HG03354 (cell line): ENCODE results near the gene RNF44.

ENCODE experiments used
- ATAC-seq: cut with Tn5 transposase; IDR thresholded peaks from one replicate; pipeline ENCODE4 v1.9.1; 2021; ENCODE audit warnings: mild to moderate bottlenecking; ENCODE audit not compliant: unreplicated experiment, poor library complexity, severe bottlenecking

The RNF44 gene

DNA sequence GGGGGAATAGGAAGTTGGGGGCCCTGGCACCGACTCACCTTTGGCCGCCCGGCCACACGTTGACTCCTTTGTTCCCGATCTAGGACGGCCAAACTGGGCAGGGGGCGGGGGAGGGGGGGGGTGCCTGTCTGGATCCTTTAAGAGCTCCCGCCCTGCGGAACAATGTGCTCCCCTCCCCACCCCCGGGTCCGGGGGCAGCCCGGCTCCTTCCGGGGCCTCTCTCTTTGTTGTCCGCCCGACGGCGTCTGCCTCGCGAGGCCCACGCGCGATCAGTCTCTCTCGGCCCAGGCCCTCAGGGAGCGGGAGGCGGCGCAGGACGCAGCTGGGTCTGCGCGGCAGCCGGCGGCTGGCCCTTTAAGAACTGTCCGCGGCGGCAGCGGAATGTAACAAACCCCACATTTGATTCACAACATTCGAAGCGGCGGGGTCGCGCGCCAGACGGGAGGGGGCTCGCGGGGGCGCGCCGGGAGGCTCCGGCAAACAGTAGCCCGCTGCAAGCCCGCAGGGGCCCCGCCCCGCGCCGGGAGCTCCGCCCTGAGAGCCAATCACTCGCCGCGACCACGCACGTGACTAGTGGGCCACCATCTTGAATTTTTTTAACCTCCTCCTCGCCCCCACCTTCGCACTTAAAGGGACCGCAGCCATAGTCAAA is at the start of gene RNF44:
Gene RNF44, minus strand, starts transcription at position 501 of the 652 bp plus-strand sequence. CDS start 4,930 bp downstream, outside the sequence.
- peak; percentile 61 for ATAC-seq

DNA sequence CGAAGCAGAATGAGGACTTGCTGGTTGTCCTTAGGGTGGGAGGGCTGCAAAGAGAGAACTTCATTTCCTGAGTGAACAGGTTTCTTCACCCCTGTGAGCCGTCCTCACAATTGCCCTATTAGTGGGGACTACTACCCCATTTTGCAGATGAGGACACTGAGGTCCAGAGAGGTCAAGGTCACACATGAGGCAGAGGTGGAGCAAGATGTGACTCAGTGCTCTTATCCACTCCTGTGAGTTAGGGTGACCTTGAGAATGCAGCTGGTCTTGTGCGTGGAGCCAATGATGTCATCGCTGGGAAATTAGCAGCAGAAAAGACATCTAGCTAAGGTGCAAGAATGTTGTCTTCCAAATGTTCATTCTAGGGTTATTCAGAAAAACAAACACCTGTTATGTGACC is 45.9 kb upstream of the RNF44 start:
- no peak for ATAC-seq

DNA sequence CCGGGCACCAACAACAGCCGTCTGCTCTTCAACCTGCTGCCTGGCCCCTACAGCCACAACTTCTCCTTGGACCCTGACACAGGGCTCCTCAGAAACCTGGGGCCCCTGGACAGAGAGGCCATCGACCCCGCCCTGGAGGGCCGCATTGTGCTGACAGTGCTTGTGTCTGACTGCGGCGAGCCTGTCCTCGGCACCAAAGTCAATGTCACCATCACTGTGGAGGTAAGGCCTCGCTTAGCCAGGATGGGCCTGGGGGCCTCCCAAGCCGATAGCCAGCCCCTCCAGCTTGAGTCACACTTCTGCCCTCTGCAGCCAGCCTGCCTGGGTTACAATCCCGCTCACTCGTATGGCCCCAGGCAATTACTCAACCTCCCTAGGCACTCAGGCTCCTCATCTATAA is 44.2 kb upstream of the RNF44 start:
- no peak for ATAC-seq

DNA sequence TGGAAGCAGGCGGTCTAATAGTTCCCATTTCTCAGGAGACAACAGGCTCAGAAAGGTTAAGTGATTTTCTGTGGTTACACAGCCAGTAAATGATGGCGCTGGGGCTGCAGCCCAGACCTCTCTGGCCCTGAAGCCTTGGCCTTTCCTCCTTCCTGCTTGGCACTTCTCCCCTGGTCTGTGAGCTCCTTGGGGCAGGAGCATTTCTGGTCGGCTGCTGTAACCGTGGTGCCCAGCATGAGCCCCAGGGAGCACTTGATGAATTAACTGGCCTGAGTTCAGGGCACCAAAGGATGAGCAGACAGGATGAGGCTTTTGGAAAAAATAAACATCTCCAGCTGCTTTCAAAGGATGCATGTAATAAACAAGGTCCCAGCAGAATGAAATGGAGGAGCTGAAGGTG is 42.1 kb upstream of the RNF44 start:
- ATAC-seq, result no peak

DNA sequence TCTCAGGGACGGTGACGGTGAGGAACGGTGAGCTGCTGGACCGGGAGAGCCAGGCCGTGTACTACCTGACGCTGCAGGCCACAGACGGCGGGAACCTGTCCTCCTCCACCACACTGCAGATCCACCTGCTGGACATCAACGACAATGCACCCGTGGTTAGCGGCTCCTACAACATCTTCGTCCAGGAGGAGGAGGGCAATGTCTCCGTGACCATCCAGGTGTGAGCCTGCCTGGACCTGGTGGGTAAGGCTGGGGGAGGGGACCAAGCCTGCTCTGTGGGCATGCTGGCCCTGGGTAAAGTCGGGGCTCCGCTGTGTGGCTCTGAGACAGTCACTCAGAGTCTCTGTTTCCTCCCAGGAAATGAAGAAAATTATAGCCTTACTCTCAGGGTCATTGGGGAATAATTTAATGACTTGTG is 41.2 kb upstream of the RNF44 start:
- ATAC-seq, result no peak

DNA sequence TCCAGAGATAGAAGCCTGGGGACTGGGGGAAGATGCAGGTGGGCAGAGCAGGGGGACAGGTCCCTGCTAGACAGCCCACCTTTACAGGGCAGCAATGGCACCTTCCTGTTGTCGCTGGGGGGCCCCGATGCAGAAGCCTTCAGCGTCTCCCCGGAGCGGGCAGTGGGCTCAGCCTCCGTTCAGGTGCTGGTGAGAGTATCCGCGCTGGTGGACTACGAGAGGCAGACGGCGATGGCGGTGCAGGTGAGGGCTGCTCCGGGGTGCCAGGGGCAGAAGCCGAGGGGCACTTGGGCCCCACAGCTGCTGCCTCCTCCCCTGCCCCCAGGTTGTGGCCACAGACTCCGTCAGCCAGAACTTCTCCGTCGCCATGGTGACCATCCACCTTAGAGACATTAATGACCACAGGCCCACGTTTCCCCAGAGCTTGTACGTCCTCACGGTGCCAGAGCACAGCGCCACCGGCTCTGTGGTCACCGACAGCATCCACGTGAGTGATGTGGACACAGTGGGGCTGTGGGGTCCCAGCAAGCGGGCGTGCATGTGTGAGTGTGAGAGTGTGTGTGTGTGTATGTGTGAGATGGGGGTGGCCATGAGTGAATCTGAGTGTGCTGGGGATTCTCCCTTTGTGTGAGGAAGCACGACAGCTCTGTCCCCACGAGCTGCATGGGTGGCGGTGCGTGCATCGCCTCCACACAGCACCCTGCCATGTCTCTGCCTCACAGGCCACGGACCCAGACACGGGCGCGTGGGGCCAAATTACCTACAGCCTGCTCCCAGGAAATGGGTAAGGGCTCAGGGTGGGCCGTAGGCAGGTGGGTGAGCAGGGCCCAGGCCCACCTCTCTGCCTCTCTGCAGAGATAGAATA is 40.3 kb upstream of the RNF44 start:
- no peak for ATAC-seq

DNA sequence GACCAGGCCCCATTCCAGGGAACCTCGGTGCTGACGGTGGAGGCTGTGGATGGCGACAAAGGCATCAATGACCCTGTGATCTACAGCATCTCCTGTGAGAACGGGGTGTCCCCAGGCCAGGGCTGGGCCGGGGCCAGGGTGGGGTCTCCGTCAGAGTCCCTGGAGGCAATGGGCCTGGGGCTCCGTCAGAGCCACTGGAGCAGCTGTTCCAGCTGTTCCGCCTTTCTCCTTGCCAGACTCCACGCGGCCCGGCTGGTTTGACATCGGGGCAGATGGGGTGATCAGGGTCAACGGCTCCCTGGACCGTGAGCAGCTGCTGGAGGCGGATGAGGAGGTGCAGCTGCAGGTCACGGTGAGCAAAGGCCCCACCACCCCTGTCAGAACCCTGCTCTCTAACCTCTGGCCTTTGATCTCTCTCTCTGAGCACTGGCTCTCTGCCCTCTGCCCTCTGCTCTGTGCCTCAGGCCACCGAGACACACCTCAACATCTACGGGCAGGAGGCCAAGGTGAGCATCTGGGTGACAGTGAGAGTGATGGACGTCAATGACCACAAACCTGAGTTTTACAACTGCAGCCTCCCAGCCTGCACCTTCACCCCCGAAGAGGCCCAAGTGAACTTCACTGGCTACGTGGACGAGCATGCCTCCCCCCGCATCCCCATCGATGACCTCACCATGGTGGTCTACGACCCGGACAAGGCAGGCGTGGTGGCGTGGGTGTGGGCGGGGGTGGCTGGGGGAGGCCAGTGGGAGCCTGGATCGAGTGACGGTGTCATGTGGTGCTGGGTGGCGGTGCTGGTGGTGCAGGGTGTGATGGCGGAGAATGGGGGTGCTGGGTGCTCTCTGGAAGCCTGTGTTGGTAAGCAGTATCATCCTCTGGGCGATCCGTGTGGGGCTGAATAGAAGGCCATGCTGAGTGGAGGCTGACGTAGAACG is 38.6 kb upstream of the RNF44 start:
- ATAC-seq, result no peak

DNA sequence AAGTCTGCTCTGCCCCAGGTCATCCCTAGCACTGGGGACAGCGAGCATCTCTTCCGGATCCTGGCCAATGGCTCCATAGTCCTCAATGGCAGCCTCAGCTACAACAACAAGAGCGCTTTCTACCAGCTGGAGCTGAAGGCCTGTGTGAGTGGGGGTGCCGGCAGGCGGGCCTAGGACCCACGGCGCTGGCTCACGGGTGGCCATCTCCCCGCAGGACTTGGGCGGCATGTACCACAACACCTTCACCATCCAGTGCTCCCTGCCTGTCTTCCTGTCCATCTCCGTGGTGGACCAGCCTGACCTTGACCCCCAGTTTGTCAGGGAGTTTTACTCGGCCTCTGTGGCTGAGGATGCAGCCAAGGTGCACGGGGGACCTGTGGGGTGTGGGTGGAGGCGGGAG is 37.9 kb upstream of the RNF44 start:
- no peak for ATAC-seq

DNA sequence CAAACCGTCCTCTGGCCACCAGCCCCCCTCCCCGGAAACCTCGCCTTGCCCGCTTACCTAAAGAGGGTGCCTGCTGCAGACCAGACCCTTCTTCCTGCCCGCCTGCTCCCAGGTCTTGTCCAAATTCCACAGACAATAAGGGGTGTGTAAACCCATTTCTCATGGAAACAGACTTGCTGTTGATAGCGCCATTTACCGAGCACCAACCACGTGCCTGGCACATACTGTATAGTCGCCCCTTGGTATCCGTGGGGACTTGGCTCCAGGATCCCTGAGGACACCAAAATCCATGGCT is 37.0 kb upstream of the RNF44 start:
- ATAC-seq, result no peak

DNA sequence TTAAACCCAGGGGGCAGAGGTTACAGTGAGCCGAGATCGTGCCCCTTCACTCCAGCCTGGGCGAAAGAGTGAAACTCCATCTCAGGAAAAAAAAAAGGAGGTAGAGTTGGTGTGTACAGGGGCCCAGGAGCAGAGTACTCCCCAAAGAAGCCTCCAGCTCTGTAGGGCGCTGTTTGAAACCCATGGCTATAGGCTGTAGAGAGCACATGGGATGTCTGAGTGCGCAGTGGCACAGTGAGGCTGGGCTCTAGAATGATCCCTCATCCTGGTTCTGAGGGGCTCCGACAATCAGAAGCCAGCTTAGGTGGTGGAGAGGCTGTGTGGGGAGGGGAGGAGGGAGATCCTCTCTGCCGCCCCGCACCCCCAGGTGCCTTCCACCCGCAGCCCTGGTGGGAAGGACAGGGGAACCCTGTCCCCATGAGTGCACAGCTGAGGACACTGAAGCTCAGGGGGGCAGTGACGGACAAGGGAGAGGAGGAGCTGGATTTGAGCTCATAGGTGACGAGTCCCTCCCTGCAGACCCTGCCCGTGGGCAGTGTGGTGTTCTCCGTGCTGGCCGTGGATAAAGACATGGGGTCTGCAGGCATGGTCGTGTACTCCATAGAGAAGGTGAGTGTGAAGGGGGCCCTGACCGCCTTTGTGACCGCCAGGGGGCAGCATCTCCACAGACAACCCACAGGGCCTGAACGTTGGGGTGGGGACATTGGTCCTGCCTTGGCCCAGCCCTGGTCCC is 36.5 kb upstream of the RNF44 start:
- ATAC-seq, result no peak

DNA sequence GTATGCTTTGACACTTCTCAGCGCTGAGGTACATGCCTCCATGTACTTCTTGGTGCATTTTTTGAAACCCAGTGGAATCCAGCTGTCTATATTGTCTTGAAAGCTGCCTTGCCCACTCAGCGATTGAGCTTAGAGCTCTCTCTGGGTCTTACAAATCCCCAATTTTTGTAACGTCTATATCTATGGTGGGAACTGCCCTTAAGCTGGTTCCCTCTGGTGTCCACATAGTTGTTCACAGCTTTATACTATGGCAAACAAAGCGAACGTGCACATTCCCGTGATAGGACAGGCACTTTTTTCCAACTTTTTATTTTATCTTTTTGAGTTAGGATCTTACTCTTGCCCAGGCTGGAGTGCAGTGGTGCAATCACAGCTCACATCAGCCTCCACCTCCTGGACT is 32.8 kb upstream of the RNF44 start:
- no peak for ATAC-seq

DNA sequence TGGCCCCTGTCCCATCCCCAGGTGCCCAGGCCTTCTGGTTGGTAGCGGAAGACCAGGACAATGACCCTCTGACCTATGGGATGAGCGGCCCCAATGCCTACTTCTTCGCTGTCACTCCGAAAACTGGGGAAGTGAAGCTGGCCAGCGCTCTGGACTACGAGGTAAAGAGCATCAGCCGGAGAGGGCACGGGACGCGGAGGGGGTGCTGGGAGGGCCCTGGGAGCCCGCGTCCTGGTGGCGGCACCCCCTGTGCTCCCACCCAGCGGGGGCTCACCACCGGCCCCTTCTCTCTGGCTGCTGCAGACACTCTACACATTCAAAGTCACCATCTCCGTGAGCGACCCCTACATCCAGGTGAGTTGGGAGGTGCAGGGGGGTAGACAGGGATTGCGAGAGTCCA is 31.5 kb upstream of the RNF44 start:
- no peak for ATAC-seq

DNA sequence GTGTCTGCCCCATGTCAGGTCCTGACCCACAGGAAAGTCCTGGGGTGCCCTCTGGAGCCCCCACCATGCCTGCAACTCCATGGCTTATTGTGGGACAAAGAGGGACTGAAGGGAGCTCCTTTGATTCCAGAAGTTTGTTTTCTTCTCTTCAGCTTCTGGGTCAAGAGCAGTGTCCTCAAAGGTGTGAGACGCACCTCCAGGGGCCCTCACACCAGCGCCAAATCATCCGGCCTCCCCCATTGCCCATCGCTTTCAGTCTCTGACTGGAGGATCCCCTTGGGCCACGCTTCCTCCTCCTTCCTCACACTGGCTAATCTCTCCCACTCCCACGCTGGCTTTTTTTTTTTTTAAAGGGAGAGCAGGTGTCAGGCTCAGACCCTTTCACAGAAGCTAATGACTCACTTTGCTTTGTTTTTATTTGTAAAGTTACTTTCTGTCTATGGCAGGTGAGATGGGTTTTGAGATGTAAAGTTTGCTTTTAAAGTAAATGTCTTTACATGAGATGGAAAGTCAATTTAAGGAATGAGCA is 28.6 kb upstream of the RNF44 start:
- ATAC-seq, result no peak

DNA sequence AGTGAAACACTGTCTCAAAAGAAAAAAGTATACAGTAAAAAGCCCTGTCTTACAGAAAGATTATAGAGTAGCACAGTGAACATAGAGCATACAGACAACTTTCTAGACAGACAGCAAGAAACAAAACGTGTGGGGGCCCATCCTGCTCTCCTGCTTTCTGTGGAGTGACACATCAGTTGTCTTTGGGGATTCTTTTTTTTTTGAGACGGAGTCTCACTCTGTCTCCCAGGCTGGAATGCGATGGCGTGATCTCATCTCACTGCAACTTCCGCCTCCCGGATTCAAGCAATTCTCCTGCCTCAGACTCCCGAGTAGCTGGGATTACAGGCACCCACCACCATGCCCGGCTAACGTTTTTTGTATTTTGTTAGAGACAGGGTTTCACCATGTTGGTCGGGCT is 26.8 kb upstream of the RNF44 start:
- ATAC-seq, result no peak

DNA sequence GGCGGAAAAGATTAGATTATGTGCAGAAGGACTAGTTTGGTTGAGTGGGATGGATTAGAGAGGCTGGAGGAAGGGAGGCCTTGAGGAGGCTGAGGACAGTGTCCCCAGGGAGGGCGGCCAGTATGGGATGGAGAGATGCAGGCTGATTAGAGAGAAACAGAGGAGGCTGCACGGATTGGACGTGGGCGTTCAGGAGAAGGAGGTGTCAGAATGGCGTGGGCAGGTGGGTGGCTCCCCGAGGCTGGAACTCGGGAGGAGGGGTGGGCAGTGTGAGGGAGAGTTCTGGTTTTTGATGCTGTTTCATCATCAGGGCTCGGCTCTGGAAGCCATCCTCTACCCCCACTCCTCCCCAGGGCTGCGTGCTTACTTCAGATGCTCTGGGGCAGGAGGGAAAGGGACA is 25.0 kb upstream of the RNF44 start:
- no peak for ATAC-seq

DNA sequence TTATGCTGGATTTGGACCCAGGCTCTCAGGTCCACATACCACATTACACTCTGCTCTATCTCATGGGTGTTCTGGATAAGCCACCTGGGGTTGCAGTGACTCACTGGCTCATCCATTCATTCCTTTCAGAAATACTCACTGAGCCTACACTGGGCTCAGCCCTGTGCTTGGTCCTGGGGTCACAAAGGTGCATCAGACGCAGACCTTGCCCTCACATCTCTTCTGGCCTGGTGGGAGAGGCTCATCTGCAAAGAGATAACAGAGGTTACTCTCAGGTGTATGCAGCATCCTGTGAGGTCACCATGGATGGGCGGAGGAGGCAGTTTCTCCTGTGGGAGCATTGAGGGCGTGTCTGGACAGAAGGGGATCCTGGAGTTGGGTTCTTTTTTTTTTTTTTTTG is 24.1 kb upstream of the RNF44 start:
- ATAC-seq, result no peak

DNA sequence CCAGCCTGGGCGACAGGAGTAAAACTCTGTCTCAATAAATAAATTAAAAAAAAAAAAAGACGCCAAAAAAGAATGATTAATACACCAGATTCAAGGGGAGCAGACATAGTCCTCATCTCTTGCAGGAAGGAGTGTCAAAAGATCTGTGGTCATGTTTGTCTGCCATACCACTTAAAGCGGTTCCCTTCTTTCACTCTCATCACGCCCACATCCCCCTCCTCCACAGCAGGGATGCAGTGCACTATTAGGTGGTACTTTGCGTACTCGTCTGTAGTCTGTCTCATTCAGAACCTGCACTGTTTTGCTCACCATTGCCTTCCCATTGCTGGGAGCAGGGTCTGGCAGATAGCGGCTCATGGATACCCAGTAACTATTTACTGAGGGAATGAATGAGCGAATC is 23.2 kb upstream of the RNF44 start:
- ATAC-seq, result no peak

DNA sequence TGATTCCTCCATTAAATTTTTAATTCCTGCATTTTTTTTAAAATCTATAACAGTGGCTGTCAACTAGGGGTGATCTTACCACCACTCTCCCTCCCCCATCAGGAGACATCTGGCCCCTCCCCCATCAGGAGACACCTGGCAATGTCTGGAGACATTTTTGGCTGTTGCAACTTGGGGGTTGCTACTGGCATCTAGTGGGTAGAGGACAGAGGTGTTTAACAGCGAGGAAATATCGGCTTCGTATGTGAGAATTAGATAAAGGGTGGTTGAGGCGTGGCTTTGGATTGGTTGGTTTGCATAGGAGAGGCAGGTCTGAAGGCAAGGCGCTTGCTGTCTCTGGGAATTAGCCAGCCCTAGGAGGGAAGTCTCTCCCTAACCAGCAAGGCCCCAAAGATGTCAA is 22.5 kb upstream of the RNF44 start:
- ATAC-seq, result no peak

DNA sequence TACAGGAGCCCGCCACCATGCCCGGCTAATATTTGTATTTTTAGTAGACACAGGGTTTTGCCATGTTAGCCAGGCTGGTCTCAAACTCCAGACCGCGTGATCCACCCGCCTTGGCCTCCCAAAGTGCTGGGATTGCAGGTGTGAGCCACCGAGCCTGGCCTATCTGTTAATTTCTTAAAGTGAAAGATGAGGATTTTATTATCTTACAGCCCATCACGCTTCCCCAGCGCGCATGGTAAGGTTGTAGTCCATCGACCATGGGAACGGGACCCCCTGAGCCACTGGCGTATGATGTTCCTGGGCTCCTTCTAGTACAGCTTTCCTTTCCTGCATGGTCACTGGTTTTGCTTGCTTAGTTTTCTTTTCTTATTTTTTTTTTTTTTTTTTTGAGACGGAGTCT is 20.6 kb upstream of the RNF44 start:
- no peak for ATAC-seq
